Measurements from ENCODE around the gene ITGB3. TPM values are rescaled to one million over a fixed set of nuclear protein-coding genes. Genes with fewer than 3 reads are reported as not detected.

The ITGB3 gene
- total RNA-seq, 4 donors from 2014 or later, result 0.76 to 6.6 (median 4.6) TPM

GRCh38 chr17:47207143-47208067, 46.2 kb upstream of the ITGB3 start:
- WGBS, result 86% methylated on average over 8 of the region's 8 CpGs
- H3K4me1 ChIP-seq, result peaks cover 18% of the 10 kb centered on the region

DNA sequence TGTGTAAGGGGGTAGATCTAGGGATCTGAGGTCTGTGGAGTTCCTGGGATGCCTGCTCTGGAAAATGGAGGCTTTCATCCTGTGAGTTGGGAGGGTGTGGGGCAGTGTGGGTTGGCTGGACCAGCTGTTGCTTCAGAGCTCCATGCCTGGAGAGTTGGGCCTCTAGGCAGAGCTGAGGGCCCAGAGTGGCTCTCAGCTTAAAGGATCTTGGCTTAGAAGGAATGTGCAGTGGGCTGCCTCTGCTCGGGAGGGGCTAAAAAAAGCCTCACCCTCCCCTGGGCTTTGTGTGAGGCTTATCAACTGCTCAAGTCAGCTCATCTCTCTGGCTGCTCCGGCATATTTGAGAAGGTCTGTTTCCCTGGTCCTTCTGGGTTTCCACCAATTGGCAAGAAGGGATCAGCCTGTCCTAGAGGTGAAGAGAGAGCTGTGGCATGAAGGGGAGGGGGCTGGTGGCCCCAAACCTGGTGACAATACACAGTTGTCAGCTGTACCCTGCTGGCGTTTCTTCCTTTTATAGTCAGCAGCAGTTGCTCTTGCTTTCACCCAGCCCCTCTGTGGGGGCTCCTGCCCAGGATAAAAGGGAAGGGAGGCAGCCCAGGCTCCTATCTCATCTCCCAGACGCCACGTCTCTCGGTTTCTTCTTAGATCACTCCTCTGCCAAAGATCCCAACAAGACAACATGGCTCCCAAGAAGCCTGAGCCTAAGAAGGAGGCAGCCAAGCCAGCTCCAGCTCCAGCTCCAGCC, 44.7 kb upstream of the ITGB3 start, which contains the start of gene MYL4:
TSS of gene MYL4 (plus strand) at position 605 of the 745 bp plus-strand sequence. CDS start at position 680, 75 bp downstream.
- no peaks in the 10 kb centered on the region for H3K36me3 ChIP-seq
- WGBS, result 93% methylated on average over 5 of the region's 6 CpGs
- TF ChIP-seq EP300 (IDR thresholded peaks at IDR 0.05) (no peak), POLR2AphosphoS5 (IDR thresholded peaks at IDR 0.05) (no peak), POLR2A (IDR thresholded peaks at IDR 0.05) (no peak)
- TF ChIP-seq, protein P1, sequence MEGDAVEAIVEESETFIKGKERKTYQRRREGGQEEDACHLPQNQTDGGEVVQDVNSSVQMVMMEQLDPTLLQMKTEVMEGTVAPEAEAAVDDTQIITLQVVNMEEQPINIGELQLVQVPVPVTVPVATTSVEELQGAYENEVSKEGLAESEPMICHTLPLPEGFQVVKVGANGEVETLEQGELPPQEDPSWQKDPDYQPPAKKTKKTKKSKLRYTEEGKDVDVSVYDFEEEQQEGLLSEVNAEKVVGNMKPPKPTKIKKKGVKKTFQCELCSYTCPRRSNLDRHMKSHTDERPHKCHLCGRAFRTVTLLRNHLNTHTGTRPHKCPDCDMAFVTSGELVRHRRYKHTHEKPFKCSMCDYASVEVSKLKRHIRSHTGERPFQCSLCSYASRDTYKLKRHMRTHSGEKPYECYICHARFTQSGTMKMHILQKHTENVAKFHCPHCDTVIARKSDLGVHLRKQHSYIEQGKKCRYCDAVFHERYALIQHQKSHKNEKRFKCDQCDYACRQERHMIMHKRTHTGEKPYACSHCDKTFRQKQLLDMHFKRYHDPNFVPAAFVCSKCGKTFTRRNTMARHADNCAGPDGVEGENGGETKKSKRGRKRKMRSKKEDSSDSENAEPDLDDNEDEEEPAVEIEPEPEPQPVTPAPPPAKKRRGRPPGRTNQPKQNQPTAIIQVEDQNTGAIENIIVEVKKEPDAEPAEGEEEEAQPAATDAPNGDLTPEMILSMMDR (IDR thresholded peaks at IDR 0.05), result no peak
- no peaks in the 10 kb centered on the region for H3K27me3 ChIP-seq
- no peak within 1 kb of the TSS for H3K27ac ChIP-seq
- H3K4me3 ChIP-seq, result no peak within 1 kb of the TSS
- no peak for DNase-seq (ENCODE audit: low spot score in 2 of 2)
- H3K4me1 ChIP-seq, result peaks cover 18% of the 10 kb centered on the region
- H3K9me3 ChIP-seq, result no peaks in the 10 kb centered on the region

More at GRCh38 chr17:47207143-47208067, 46.2 kb upstream of the ITGB3 start:
- no peaks in the 10 kb centered on the region for H3K36me3 ChIP-seq
- TF ChIP-seq, protein P1 (IDR thresholded peaks at IDR 0.05), result no peak
- TF ChIP-seq POLR2AphosphoS5 (IDR thresholded peaks at IDR 0.05), result no peak
- no peak for TF ChIP-seq POLR2A (IDR thresholded peaks at IDR 0.05)
- no peak for TF ChIP-seq EP300 (IDR thresholded peaks at IDR 0.05)
- H3K27me3 ChIP-seq, result no peaks in the 10 kb centered on the region
- no peaks in the 10 kb centered on the region for H3K9me3 ChIP-seq
- H3K4me3 ChIP-seq, result no peak overlapping the region
- no peak overlapping the region for H3K27ac ChIP-seq
- no peak for DNase-seq (ENCODE audit: low spot score in 2 of 2)

GRCh38 chr17:47209499-47209898, 44.1 kb upstream of the ITGB3 start:
- no peak overlapping the region for H3K27ac ChIP-seq
- H3K4me3 ChIP-seq, result no peak overlapping the region
- TF ChIP-seq, protein P1 (IDR thresholded peaks at IDR 0.05), result no peak
- TF ChIP-seq POLR2A (IDR thresholded peaks at IDR 0.05) (no peak), EP300 (IDR thresholded peaks at IDR 0.05) (no peak), POLR2AphosphoS5 (IDR thresholded peaks at IDR 0.05) (no peak)
- peaks cover 14% of the 10 kb centered on the region for H3K4me1 ChIP-seq
- DNase-seq (ENCODE audit: low spot score in 2 of 2), result no peak
- no peaks in the 10 kb centered on the region for H3K27me3 ChIP-seq
- WGBS, result 93% methylated on average over 3 of the region's 3 CpGs
- H3K9me3 ChIP-seq, result no peaks in the 10 kb centered on the region
- no peaks in the 10 kb centered on the region for H3K36me3 ChIP-seq

GRCh38 chr17:47210105-47210504, 43.5 kb upstream of the ITGB3 start:
- DNase-seq (ENCODE audit: low spot score in 2 of 2), result no peak
- H3K27ac ChIP-seq, result no peak overlapping the region
- no peak overlapping the region for H3K4me3 ChIP-seq
- H3K27me3 ChIP-seq, result no peaks in the 10 kb centered on the region
- TF ChIP-seq EP300 (IDR thresholded peaks at IDR 0.05), result no peak
- TF ChIP-seq POLR2AphosphoS5 (IDR thresholded peaks at IDR 0.05), result no peak
- TF ChIP-seq, protein P1 (IDR thresholded peaks at IDR 0.05), result no peak
- no peak for TF ChIP-seq POLR2A (IDR thresholded peaks at IDR 0.05)
- 35% methylated on average over 3 of the region's 3 CpGs for WGBS
- H3K36me3 ChIP-seq, result no peaks in the 10 kb centered on the region
- H3K4me1 ChIP-seq, result peaks cover 8% of the 10 kb centered on the region
- no peaks in the 10 kb centered on the region for H3K9me3 ChIP-seq

DNA sequence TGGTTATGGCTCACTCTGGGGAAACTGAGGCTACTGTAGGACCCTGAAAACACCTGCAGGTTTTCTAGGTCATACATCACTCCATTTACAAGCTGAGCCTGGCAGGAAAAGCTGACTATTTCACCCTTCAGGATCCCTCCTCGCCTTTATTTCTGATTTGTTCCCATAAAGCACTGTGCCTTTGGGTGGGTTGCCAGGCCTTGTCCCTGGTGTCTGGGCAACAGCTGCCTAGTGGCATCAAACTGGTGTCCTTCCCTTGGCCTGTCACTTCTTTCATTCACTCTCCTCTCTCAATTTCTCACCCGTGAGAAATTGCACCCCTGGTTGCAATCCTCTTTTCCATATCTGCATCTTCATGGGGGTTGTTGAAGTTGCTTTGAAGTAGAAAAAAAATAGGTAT, 42.8 kb upstream of the ITGB3 start:
- WGBS, result 89% methylated on average over 2 of the region's 2 CpGs
- Histone ChIP-seq H3K27ac (no peak overlapping the region), H3K4me1 (peaks cover under 1% of the 10 kb centered on the region), H3K36me3 (no peaks in the 10 kb centered on the region), H3K9me3 (no peaks in the 10 kb centered on the region), H3K4me3 (no peak overlapping the region), H3K27me3 (no peaks in the 10 kb centered on the region)
- no peak for TF ChIP-seq EP300 (IDR thresholded peaks at IDR 0.05)
- no peak for TF ChIP-seq POLR2A (IDR thresholded peaks at IDR 0.05)
- no peak for TF ChIP-seq POLR2AphosphoS5 (IDR thresholded peaks at IDR 0.05)
- TF ChIP-seq, protein P1 (IDR thresholded peaks at IDR 0.05), result no peak
- no peak for DNase-seq (ENCODE audit: low spot score in 2 of 2)
